HG02623 (cell line): ENCODE data around the gene ADCY10.

Source experiments
- ATAC-seq: cut with Tn5 transposase; IDR thresholded peaks from one replicate; pipeline ENCODE4 v1.9.1; 2021; ENCODE audit warnings: moderate library complexity; ENCODE audit not compliant: unreplicated experiment

Gene ADCY10

GRCh38 chr1:167928457-167928852 lies 14.5 kb upstream of the ADCY10 start:
- ATAC-seq = no peak

GRCh38 chr1:167927046-167927754 lies 13.3 kb upstream of the ADCY10 start:
- ATAC-seq = no peak

GRCh38 chr1:167926486-167926997 lies 12.6 kb upstream of the ADCY10 start:
- no peak for ATAC-seq

- no peak for ATAC-seq
Measured at GRCh38 chr1:167924543-167925231, 10.8 kb upstream of the ADCY10 start.

GRCh38 chr1:167924102-167924501 lies 10.2 kb upstream of the ADCY10 start:
- no peak for ATAC-seq

GRCh38 chr1:167923324-167924056 lies 9.6 kb upstream of the ADCY10 start:
- peak; percentile 42 for ATAC-seq

- no peak for ATAC-seq
Measured at GRCh38 chr1:167922611-167923074, 8.7 kb upstream of the ADCY10 start.

- ATAC-seq = no peak
Measured at GRCh38 chr1:167922023-167922422, 8.1 kb upstream of the ADCY10 start.

GRCh38 chr1:167916766-167917511 lies 3.0 kb upstream of the ADCY10 start:
- no peak for ATAC-seq

GRCh38 chr1:167915569-167915968 lies 1.6 kb upstream of the ADCY10 start:
- ATAC-seq = no peak

- no peak for ATAC-seq
Measured at GRCh38 chr1:167912294-167912693, 1.6 kb downstream of the ADCY10 start.

GRCh38 chr1:167911413-167911812 lies 2.5 kb downstream of the ADCY10 start:
- no peak for ATAC-seq

GRCh38 chr1:167910530-167910929 lies 3.4 kb downstream of the ADCY10 start:
- no peak for ATAC-seq

- no peak for ATAC-seq
Measured at GRCh38 chr1:167909691-167910180, 4.2 kb downstream of the ADCY10 start.

- no peak for ATAC-seq
Measured at GRCh38 chr1:167905671-167906070, 8.3 kb downstream of the ADCY10 start.

- no peak for ATAC-seq
Measured at GRCh38 chr1:167905182-167905581, 8.8 kb downstream of the ADCY10 start.

- no peak for ATAC-seq
Measured at GRCh38 chr1:167904652-167905130, 9.2 kb downstream of the ADCY10 start.

GRCh38 chr1:167900907-167901306 lies 13.0 kb downstream of the ADCY10 start:
- no peak for ATAC-seq

- ATAC-seq = peak; percentile 79
Measured at GRCh38 chr1:167899253-167899681, 14.7 kb downstream of the ADCY10 start.

GRCh38 chr1:167898578-167899222 lies 15.2 kb downstream of the ADCY10 start:
- no peak for ATAC-seq
